Spinal cord (tissue), 10 donors: ENCODE measurements around the gene ANO6. TPM values are rescaled to one million over a fixed set of nuclear protein-coding genes. Genes with fewer than 3 reads are reported as not detected.
A peak's percentile ranks its signal among the peaks of the same experiment; 100 is the strongest.
"Not testable (repeated sequence)": the region's sequence is repeated elsewhere in the genome, so short reads cannot be mapped to it uniquely, and the experiment has no call there.

Experiments used
- DNase-seq, 6 donors: peaks; one replicate each; pipeline versions ENCODE4 v3.0.0 to v3.0.0-alpha.2; 2013 to 2015; ENCODE audit warnings: low spot score in 6 of 6, low read depth in 4 of 6
- H3K27ac ChIP-seq: one replicate; pipeline ENCODE4 v1.5.1; 2013; ENCODE audit warnings: low read depth, low read length, control low read depth
- H3K27me3 ChIP-seq: one replicate; pipeline ENCODE4 v1.6.1; 2013; ENCODE audit warnings: low read length; ENCODE audit not compliant: control insufficient read depth, insufficient read depth
- H3K36me3 ChIP-seq: one replicate; pipeline ENCODE4 v1.6.1; 2013; ENCODE audit warnings: low read length; ENCODE audit not compliant: control insufficient read depth, insufficient read depth
- H3K4me1 ChIP-seq: one replicate; pipeline ENCODE4 v1.6.1; 2013; ENCODE audit warnings: low read length; ENCODE audit not compliant: control insufficient read depth, insufficient read depth
- H3K4me3 ChIP-seq: one replicate; pipeline ENCODE4 v1.5.1; 2013; ENCODE audit warnings: low read depth, low read length, control low read depth
- H3K9me3 ChIP-seq: one replicate; pipeline ENCODE4 v1.6.1; 2013; ENCODE audit warnings: low read length; ENCODE audit not compliant: control insufficient read depth, insufficient read depth
- WGBS: methylation state at CpG from one replicate; pipeline ENCODE4 v1.1.5; 2013; ENCODE audit warnings: missing lambda C conversion rate; ENCODE audit not compliant: insufficient coverage; 5-methylcytosine and 5-hydroxymethylcytosine counted together
- polyA plus RNA-seq, 2 donors: library from polyadenylated mRNA; unstranded; fragments of 120-200 nt; gene quantifications; one replicate each; pipeline ENCODE4 v1.2.1, GENCODE V29; 2013; ENCODE audit not compliant: insufficient read length in 2 of 2
- total RNA-seq, 2 donors: library from RNA; depleted of rRNA in 1 of 2; stranded (reverse); fragments of 120-200 nt in 1 of 2; fragments of >200 nt in 1 of 2; gene quantifications; one replicate each; pipeline versions ENCODE4 v1.2.3 to v1.2.4, GENCODE V29; 2013 to 2014
- donor health status: healthy.

Gene ANO6
- total and polyA plus RNA-seq, 4 donors: 21.6 to 105 (median 42.9) TPM

DNA sequence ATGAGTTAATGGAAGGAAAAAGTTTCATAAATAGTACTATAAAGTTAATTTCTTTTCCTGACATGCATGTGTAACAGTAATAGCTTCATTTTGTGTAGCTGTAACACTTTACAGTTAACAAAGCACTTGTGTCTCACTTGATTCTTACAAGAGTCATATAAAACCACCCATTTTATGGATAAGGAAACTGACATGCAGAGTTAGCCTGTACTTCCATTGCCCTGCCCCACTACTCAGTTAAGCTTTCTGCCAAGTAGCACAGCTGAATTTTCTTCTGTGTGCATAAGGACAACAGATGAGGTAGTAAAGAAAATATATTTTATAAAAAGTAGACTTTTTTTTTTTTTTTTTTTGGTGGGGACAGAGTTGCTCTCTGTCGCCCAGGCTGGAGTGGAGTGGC, 32.2 kb downstream of the ANO6 start:
- no peaks in the 10 kb centered on the region for H3K27me3 ChIP-seq
- no peaks in the 10 kb centered on the region for H3K36me3 ChIP-seq
- H3K27ac ChIP-seq: no peak overlapping the region
- no peak overlapping the region for H3K4me3 ChIP-seq
- H3K4me1 ChIP-seq: no peaks in the 10 kb centered on the region
- WGBS: no CpG with 5 or more reads among the region's 1 CpG
- DNase-seq: no peak
- no peaks in the 10 kb centered on the region for H3K9me3 ChIP-seq

DNA sequence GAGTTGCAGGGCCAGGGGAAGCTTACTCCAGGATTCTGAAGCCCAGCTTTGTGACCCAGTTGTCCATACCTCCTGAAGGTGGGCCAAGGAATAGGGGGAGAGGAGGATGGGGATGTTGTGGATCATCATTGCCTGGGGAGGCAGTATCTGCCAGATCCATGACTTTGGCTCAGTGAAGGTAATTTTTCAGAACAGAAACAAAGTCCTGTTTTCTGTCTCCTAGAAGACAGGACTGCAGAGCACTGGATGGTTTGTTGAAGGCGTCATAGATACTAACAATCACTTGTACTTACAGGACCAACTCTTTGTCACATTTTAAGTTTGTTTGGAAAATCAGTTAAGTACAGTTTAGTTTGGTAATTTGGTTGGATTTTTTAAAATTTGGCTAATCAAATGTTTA, 38.4 kb downstream of the ANO6 start:
- H3K9me3 ChIP-seq: no peaks in the 10 kb centered on the region
- DNase-seq: no peak

GRCh38 chr12:45256721-45257120, 40.8 kb downstream of the ANO6 start:
- H3K27me3 ChIP-seq: no peaks in the 10 kb centered on the region
- H3K4me1 ChIP-seq: peaks cover 4% of the 10 kb centered on the region

More for the DNA sequence above, 38.4 kb downstream of the ANO6 start:
- no peak overlapping the region for H3K4me3 ChIP-seq
- H3K4me1 ChIP-seq: peaks cover 4% of the 10 kb centered on the region
- WGBS: no CpG with 5 or more reads among the region's 1 CpG
- H3K27me3 ChIP-seq: no peaks in the 10 kb centered on the region
- no peaks in the 10 kb centered on the region for H3K36me3 ChIP-seq
- no peak overlapping the region for H3K27ac ChIP-seq

GRCh38 chr12:45257185-45257930, 41.5 kb downstream of the ANO6 start:
- no peaks in the 10 kb centered on the region for H3K9me3 ChIP-seq
- H3K4me3 ChIP-seq: no peak overlapping the region
- 89% methylated on average over 4 of the region's 6 CpGs for WGBS
- no peaks in the 10 kb centered on the region for H3K36me3 ChIP-seq
- peak in 1 of 6 donors; percentile 56 for DNase-seq
- H3K27me3 ChIP-seq: no peaks in the 10 kb centered on the region
- H3K4me1 ChIP-seq: peaks cover 4% of the 10 kb centered on the region
- H3K27ac ChIP-seq: no peak overlapping the region

More at GRCh38 chr12:45256721-45257120, 40.8 kb downstream of the ANO6 start:
- DNase-seq: peak in 1 of 6 donors; percentile 17
- Histone ChIP-seq H3K36me3 (no peaks in the 10 kb centered on the region), H3K4me3 (no peak overlapping the region), H3K9me3 (no peaks in the 10 kb centered on the region), H3K27ac (no peak overlapping the region)

DNA sequence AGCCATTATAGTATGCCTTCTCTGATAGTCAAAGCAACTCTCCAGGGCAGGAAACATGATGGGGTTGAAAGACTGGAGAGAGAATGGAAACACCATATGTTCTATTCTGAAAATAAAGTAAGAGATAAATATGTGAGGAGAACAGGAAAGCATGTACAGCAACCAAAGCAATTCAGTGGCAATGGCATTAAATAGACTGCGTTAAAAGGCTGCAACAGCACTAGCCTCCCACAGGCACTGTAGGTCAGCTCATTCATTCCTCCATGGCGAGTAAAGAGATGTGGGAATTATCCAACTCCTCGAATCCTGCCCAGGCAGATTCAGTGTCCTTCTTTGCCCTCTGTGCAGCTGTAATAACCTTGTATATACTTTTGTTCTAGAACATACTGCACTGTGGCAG, 43.8 kb downstream of the ANO6 start:
- H3K27me3 ChIP-seq: no peaks in the 10 kb centered on the region
- no peaks in the 10 kb centered on the region for H3K9me3 ChIP-seq
- peak in 2 of 6 donors; percentile 38 to 41 for DNase-seq
- H3K4me1 ChIP-seq: peaks cover 4% of the 10 kb centered on the region
- no peak overlapping the region for H3K4me3 ChIP-seq
- no peaks in the 10 kb centered on the region for H3K36me3 ChIP-seq
- WGBS: 83% methylated on average over 1 of the region's 3 CpGs
- H3K27ac ChIP-seq: no peak overlapping the region

- WGBS: 60% methylated on average over 2 of the region's 5 CpGs
- H3K4me3 ChIP-seq: no peak overlapping the region
- H3K27ac ChIP-seq: no peak overlapping the region
- no peaks in the 10 kb centered on the region for H3K27me3 ChIP-seq
- H3K36me3 ChIP-seq: no peaks in the 10 kb centered on the region
- DNase-seq: peak in 1 of 6 donors; percentile 39
- H3K4me1 ChIP-seq: peaks cover 4% of the 10 kb centered on the region
- no peaks in the 10 kb centered on the region for H3K9me3 ChIP-seq
Observed at GRCh38 chr12:45260104-45260815, 44.4 kb downstream of the ANO6 start.

DNA sequence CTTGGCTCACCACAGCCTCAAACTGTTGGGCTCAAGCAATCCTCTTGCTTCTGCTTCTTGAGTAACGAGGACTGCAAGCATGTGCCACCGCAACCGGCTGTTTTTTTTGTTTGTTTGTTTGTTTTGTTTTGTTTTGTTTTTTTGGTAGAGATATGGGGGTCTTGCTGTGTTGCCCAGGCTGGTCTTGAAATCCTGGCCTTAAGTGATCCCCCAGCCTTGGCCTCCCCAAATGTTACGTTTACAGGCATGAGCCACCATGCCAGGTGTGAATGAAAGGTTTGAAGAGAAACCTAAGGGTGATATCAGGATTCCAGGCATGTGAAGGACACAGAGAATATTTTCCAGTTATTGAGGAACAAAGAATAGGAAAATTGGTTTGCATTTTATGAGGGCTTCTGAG, 45.0 kb downstream of the ANO6 start:
- Histone ChIP-seq H3K27me3 (no peaks in the 10 kb centered on the region), H3K27ac (no peak overlapping the region), H3K9me3 (no peaks in the 10 kb centered on the region), H3K4me3 (no peak overlapping the region), H3K4me1 (peaks cover 4% of the 10 kb centered on the region), H3K36me3 (no peaks in the 10 kb centered on the region)
- no peak for DNase-seq
- WGBS: 100% methylated on average over 1 of the region's 4 CpGs

GRCh38 chr12:45262185-45262584, 46.3 kb downstream of the ANO6 start:
- H3K9me3 ChIP-seq, DNase-seq, H3K4me3 ChIP-seq, H3K27ac ChIP-seq, H3K36me3 ChIP-seq, H3K27me3 ChIP-seq, H3K4me1 ChIP-seq: not testable (repeated sequence)
- WGBS: 100% methylated on average over 5 of the region's 8 CpGs

DNA sequence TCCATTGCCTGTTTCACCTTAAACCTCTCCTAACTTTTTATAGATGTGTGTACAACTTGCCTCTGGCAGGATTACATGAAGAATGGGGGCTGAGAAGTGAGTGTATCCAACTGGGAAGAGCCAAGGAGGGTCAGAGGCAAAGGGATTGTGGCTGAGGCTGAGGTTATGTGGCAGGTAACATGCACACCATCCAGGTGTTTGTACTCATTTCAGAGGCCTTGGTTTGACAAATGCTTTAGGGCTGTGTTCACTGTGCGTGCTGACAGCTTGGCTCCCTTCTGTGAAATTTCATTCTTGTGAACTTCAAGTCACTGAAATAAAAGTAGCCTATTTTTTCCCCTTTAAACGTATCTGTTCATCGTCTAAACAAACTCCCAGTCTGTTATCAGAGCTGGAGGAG, 47.7 kb downstream of the ANO6 start:
- no peaks in the 10 kb centered on the region for H3K27me3 ChIP-seq
- no peaks in the 10 kb centered on the region for H3K4me1 ChIP-seq
- WGBS: 85% methylated on average over 2 of the region's 3 CpGs
- no peak overlapping the region for H3K4me3 ChIP-seq
- H3K36me3 ChIP-seq: no peaks in the 10 kb centered on the region
- no peak overlapping the region for H3K27ac ChIP-seq
- no peak for DNase-seq
- H3K9me3 ChIP-seq: no peaks in the 10 kb centered on the region
